GM20000 (cell line): ENCODE data around the gene ZNF19.
A peak's percentile ranks its signal among the peaks of the same experiment; 100 is the strongest.

Source experiments
- DNase-seq: peaks from one replicate; pipeline ENCODE4 v3.0.0; 2012; ENCODE audit warnings: low spot score
- CTCF ChIP-seq: IDR thresholded peaks from 2 replicates; pipeline ENCODE4 v1.5.1; 2012; ENCODE audit warnings: mild to moderate bottlenecking, control low read depth; ENCODE audit errors: extremely low read depth, missing control alignments

ZNF19 gene

GRCh38 chr16:71430744-71431143, 58.4 kb downstream of the ZNF19 start:
- no peak for TF ChIP-seq CTCF
- no peak for DNase-seq

GRCh38 chr16:71429581-71429980, 59.5 kb downstream of the ZNF19 start:
- no peak for DNase-seq
- no peak for TF ChIP-seq CTCF

- no peak for DNase-seq
- no peak for TF ChIP-seq CTCF
Observed at GRCh38 chr16:71428883-71429282, 60.2 kb downstream of the ZNF19 start.

- TF ChIP-seq CTCF = no peak
- no peak for DNase-seq
Observed at GRCh38 chr16:71428385-71428784, 60.7 kb downstream of the ZNF19 start.

- DNase-seq = no peak
- TF ChIP-seq CTCF = no peak
Observed at GRCh38 chr16:71426880-71427615, 62.1 kb downstream of the ZNF19 start.

GRCh38 chr16:71426069-71426879, 62.9 kb downstream of the ZNF19 start:
- peak; percentile 72 for DNase-seq

More at GRCh38 chr16:71426069-71426879, 62.9 kb downstream of the ZNF19 start:
- no peak for TF ChIP-seq CTCF
